H1 (cell line): ENCODE results near the gene TADA1. TPM values are rescaled to one million over a fixed set of nuclear protein-coding genes. Genes with fewer than 3 reads are reported as not detected.

Experiments
- CHD7 ChIP-seq: fragments of 300-600 bp; sonication (generic); IDR thresholded peaks from 2 replicates; pipeline ENCODE4 v1.7.1; 2012; ENCODE audit warnings: low read length, moderate library complexity, mild to moderate bottlenecking, inconsistent platforms; ENCODE audit not compliant: insufficient replicate concordance
- HDAC6 ChIP-seq: IDR thresholded peaks from one replicate; pipeline ENCODE4 v1.7.1; 2012; ENCODE audit warnings: low read depth, mild to moderate bottlenecking, inconsistent platforms, low read length, moderate library complexity
- polyA plus RNA-seq, 7 experiments: library from polyadenylated mRNA; depleted of rRNA in 3 of 7; stranded (reverse) in 5 of 7; unstranded in 2 of 7; fragments of >200 nt in 5 of 7; fragments of 200-250 nt in 2 of 7; gene quantifications; 1 replicate in 5 of 7; 2 replicates in 1 of 7; 4 replicates in 1 of 7; pipeline versions ENCODE4 v1.2.1 to v1.2.3, GENCODE V29; 2011 to 2013; ENCODE audit warnings: missing spikeins in 2 of 7, mixed read lengths in 2 of 7
- total RNA-seq: library from RNA; stranded (reverse); fragmentation: NEBNext Ultra II Directional; extraction: Animal tissue kit (Norgen Biotek cat#: 25700); gene quantifications from 2 replicates; pipeline ENCODE4 v1.2.1, GENCODE V29; 2021

Gene TADA1
- total and polyA plus RNA-seq, 2 of the 8 experiments (the other 6 are each of a cell fraction or from before 2014, with no cell fraction given) = 21.1 to 23.6 TPM

GRCh38 chr1:166865926-166866325, 10.1 kb downstream of the TADA1 start (continued):
- TF ChIP-seq CHD7 (no peak), HDAC6 (no peak)
